ENCODE measurements around the gene CSAD. TPM values are rescaled to one million over a fixed set of nuclear protein-coding genes. Genes with fewer than 3 reads are reported as not detected.

Gene CSAD
- total RNA-seq, 4 donors from 2014 or later: 4.1 to 67.6 (median 42.6) TPM

- no peaks in the 10 kb centered on the region for H3K27me3 ChIP-seq
- peaks cover 8 to 25% of the 10 kb centered on the region in 2 donors for H3K4me1 ChIP-seq
- TF ChIP-seq CTCF (IDR thresholded peaks at IDR 0.05) (peak in 1 of 4 experiments; percentile 18), POLR2A (IDR thresholded peaks at IDR 0.05) (no peak)
- intact Hi-C loops (cut with DNase I; ENCODE audit: low total_unique reads): no loop called here
- no peaks in the 10 kb centered on the region for H3K36me3 ChIP-seq
- DNase-seq: no peak
- peak overlapping the region; percentile 99 for H3K27ac ChIP-seq
- H3K9me3 ChIP-seq: no peaks in the 10 kb centered on the region
- H3K4me3 ChIP-seq: no peak overlapping the region
These were observed 43.6 kb upstream of the CSAD start for GRCh38 chr12:53224061-53224896.

- TF ChIP-seq CTCF (IDR thresholded peaks at IDR 0.05) (no peak), POLR2A (IDR thresholded peaks at IDR 0.05) (no peak)
- no peak overlapping the region for H3K4me3 ChIP-seq
- H3K4me1 ChIP-seq: peaks cover 8 to 25% of the 10 kb centered on the region in 2 donors
- H3K27me3 ChIP-seq: no peaks in the 10 kb centered on the region
- peak in 1 of 2 donors; percentile 69 for DNase-seq
- intact Hi-C loops (cut with DNase I; ENCODE audit: low total_unique reads): no loop called here
- no peaks in the 10 kb centered on the region for H3K36me3 ChIP-seq
- H3K9me3 ChIP-seq: no peaks in the 10 kb centered on the region
- H3K27ac ChIP-seq: peak overlapping the region; percentile 99
These were observed 42.8 kb upstream of the CSAD start for GRCh38 chr12:53223389-53224060.

- no peak for TF ChIP-seq POLR2A (IDR thresholded peaks at IDR 0.05)
- no peak for TF ChIP-seq CTCF (IDR thresholded peaks at IDR 0.05)
- H3K9me3 ChIP-seq: no peaks in the 10 kb centered on the region
- intact Hi-C loops (cut with DNase I; ENCODE audit: low total_unique reads): no loop called here
- no peak overlapping the region for H3K4me3 ChIP-seq
- peaks cover 8 to 28% of the 10 kb centered on the region in 2 donors for H3K4me1 ChIP-seq
- H3K27me3 ChIP-seq: no peaks in the 10 kb centered on the region
- no peak for DNase-seq
- peak overlapping the region; percentile 99 for H3K27ac ChIP-seq
- no peaks in the 10 kb centered on the region for H3K36me3 ChIP-seq
These were observed 42.1 kb upstream of the CSAD start for GRCh38 chr12:53222806-53223261.

- H3K4me3 ChIP-seq: peak overlapping the region; percentile 73 to 78
- DNase-seq: no peak
- no peaks in the 10 kb centered on the region for H3K9me3 ChIP-seq
- intact Hi-C loops (cut with DNase I; ENCODE audit: low total_unique reads): no loop called here
- peak overlapping the region; percentile 99 for H3K27ac ChIP-seq
- peaks cover 8 to 34% of the 10 kb centered on the region in 2 donors for H3K4me1 ChIP-seq
- H3K27me3 ChIP-seq: no peaks in the 10 kb centered on the region
- TF ChIP-seq POLR2A (IDR thresholded peaks at IDR 0.05): no peak
- no peak for TF ChIP-seq CTCF (IDR thresholded peaks at IDR 0.05)
- no peaks in the 10 kb centered on the region for H3K36me3 ChIP-seq
These were observed 41.5 kb upstream of the CSAD start for GRCh38 chr12:53222170-53222721.

Measured in uterus (tissue), 4 donors.